ENCODE data around the gene PIK3CG.

PIK3CG gene

GRCh38 chr7:106901828-106902441 is 36.9 kb downstream of the PIK3CG start:
- H3K27me3 ChIP-seq = no peaks in the 10 kb centered on the region
- H3K9me3 ChIP-seq = no peaks in the 10 kb centered on the region
- H3K4me3 ChIP-seq (ENCODE audit: low read depth, low read length) = no peak overlapping the region
- no peaks in the 10 kb centered on the region for H3K4me1 ChIP-seq
- no peak for TF ChIP-seq CTCF (IDR thresholded peaks at IDR 0.05; ENCODE audit: low read depth, low read length)
- no peaks in the 10 kb centered on the region for H3K36me3 ChIP-seq
- no peak for DNase-seq

DNA sequence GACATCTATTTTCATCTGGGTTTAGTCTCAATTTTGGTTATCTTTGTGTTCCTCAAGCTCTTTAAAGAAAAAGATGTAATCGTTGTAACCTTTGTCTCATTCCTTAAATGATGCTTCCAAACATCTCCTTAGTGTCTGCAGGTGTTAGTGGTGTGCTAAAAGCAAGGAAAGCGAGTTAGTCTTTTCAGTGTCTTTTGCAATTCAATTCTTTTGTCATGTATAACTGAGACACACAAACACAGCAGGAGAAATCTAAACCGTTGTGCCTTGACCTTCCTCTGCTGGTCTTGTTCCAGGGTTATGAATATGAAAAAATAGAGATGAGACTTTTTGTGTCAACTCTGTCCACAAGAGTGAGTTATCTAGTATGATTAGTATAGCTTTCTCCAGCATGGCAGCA is 40.7 kb downstream of the PIK3CG start:
- no peak overlapping the region for H3K4me3 ChIP-seq (ENCODE audit: low read depth, low read length)
- DNase-seq = no peak
- no peaks in the 10 kb centered on the region for H3K27me3 ChIP-seq
- H3K36me3 ChIP-seq = no peaks in the 10 kb centered on the region
- H3K4me1 ChIP-seq = no peaks in the 10 kb centered on the region
- TF ChIP-seq CTCF (IDR thresholded peaks at IDR 0.05; ENCODE audit: low read depth, low read length) = no peak
- no peaks in the 10 kb centered on the region for H3K9me3 ChIP-seq

DNA sequence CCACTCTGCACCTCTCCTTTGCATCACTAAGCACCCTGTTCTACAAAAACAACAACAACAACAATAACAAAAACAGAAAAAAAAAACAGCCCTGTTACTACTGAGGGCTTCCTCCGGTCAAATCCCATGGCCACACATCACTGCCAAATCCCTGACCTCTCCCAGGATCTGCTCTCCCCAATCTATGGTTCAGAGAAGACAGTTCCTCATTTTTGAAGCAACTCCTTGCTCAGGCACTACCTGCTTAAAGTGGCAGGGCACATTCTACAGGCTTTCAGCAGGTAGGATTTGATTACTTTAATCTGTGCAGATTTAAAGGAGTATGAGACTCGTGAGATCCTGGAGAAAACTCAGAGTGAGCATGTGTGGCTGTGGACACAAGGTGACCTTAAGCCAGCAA is 46.9 kb downstream of the PIK3CG start:
- Histone ChIP-seq H3K9me3 (no peaks in the 10 kb centered on the region), H3K4me3 (ENCODE audit: low read depth, low read length) (no peak overlapping the region), H3K27me3 (no peaks in the 10 kb centered on the region), H3K4me1 (no peaks in the 10 kb centered on the region), H3K36me3 (no peaks in the 10 kb centered on the region)
- TF ChIP-seq CTCF (IDR thresholded peaks at IDR 0.05; ENCODE audit: low read depth, low read length) = no peak
- no peak for DNase-seq

- no peak for DNase-seq
- Histone ChIP-seq H3K27me3 (no peaks in the 10 kb centered on the region), H3K9me3 (no peaks in the 10 kb centered on the region), H3K36me3 (no peaks in the 10 kb centered on the region), H3K4me3 (ENCODE audit: low read depth, low read length) (no peak overlapping the region), H3K4me1 (no peaks in the 10 kb centered on the region)
- TF ChIP-seq CTCF (IDR thresholded peaks at IDR 0.05; ENCODE audit: low read depth, low read length) = no peak
Observed at GRCh38 chr7:106914018-106914607, 49.0 kb downstream of the PIK3CG start.

GRCh38 chr7:106915407-106915806 is 50.3 kb downstream of the PIK3CG start:
- Histone ChIP-seq H3K4me3 (ENCODE audit: low read depth, low read length) (no peak overlapping the region), H3K27me3 (no peaks in the 10 kb centered on the region), H3K9me3 (no peaks in the 10 kb centered on the region), H3K36me3 (no peaks in the 10 kb centered on the region), H3K4me1 (no peaks in the 10 kb centered on the region)
- no peak for TF ChIP-seq CTCF (IDR thresholded peaks at IDR 0.05; ENCODE audit: low read depth, low read length)
- no peak for DNase-seq

DNA sequence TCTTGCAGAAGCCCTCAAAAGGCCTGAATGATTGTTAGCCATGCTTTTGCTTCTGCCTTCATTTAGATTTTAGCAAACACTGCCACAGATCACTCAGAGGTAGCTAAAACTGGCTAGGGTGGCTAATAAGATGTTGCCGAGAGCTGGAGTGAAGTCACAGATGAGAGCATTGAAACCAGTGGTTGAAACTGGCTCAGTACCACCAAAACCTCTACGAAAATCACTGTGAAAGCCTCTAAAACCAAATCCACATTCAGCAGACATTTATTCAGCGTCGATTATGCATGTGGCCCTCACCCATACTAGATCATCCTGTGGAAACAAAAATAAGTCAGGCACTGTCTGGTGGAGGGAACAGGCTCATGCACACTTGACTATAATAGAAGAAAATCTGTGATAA is 50.8 kb downstream of the PIK3CG start:
- H3K9me3 ChIP-seq = no peaks in the 10 kb centered on the region
- H3K4me1 ChIP-seq = no peaks in the 10 kb centered on the region
- DNase-seq = no peak
- H3K4me3 ChIP-seq (ENCODE audit: low read depth, low read length) = no peak overlapping the region
- TF ChIP-seq CTCF (IDR thresholded peaks at IDR 0.05; ENCODE audit: low read depth, low read length) = no peak
- no peaks in the 10 kb centered on the region for H3K27me3 ChIP-seq
- no peaks in the 10 kb centered on the region for H3K36me3 ChIP-seq
